ENCODE results near the gene OBSCN. TPM values are rescaled to one million over a fixed set of nuclear protein-coding genes. Genes with fewer than 3 reads are reported as not detected.

Gene OBSCN
- total and polyA plus RNA-seq, 2 experiments from 2014 or later: 1.1 to 5.2 TPM

GRCh38 chr1:228317891-228318810, 110.3 kb downstream of the OBSCN start:
- no peaks in the 10 kb centered on the region for H3K27me3 ChIP-seq (replicated peaks; ENCODE audit: insufficient read depth)
- H3K9me2 ChIP-seq (ENCODE audit: insufficient read depth): no peaks in the 10 kb centered on the region
- no peaks in the 10 kb centered on the region for H3F3A ChIP-seq (ENCODE audit: insufficient read depth)
- H3K9ac ChIP-seq: no peak overlapping the region
- no peak overlapping the region for H3K27ac ChIP-seq
- H3K36me3 ChIP-seq (ENCODE audit: low read depth): no peaks in the 10 kb centered on the region
- in situ Hi-C loops (cut with MboI): no loop called here
- no peak overlapping the region for H3K4me2 ChIP-seq (ENCODE audit: unreplicated experiment)
- no peak overlapping the region for H2AFZ ChIP-seq
- 61 to 62% methylated on average over 16 of the region's 16 CpGs for WGBS, 2 experiments (ENCODE audit: low coverage in 1 of 2, low lambda C conversion rate in 2 of 2, missing lambda C conversion rate in 2 of 2)
- H3K9me3 ChIP-seq (ENCODE audit: low read depth): no peaks in the 10 kb centered on the region
- no peak for DNase-seq
- no peaks in the 10 kb centered on the region for H3K79me2 ChIP-seq (ENCODE audit: insufficient read depth)
- TF ChIP-seq EZH2 (IDR thresholded peaks at IDR 0.05; ENCODE audit: insufficient read depth, poor library complexity, severe bottlenecking): no peak
- TF ChIP-seq EZH2phosphoT487 (IDR thresholded peaks at IDR 0.05; ENCODE audit: insufficient read depth, low read depth): no peak
- H3K4me3 ChIP-seq: no peak overlapping the region
- H4K20me1 ChIP-seq (ENCODE audit: insufficient read depth): no peaks in the 10 kb centered on the region
- H3K4me1 ChIP-seq (ENCODE audit: insufficient read depth): no peaks in the 10 kb centered on the region

- Histone ChIP-seq H3K4me2 (ENCODE audit: unreplicated experiment) (no peak overlapping the region), H3K9me3 (ENCODE audit: low read depth) (no peaks in the 10 kb centered on the region), H3K36me3 (ENCODE audit: low read depth) (no peaks in the 10 kb centered on the region), H3K9me2 (ENCODE audit: insufficient read depth) (no peaks in the 10 kb centered on the region), H2AFZ (no peak overlapping the region), H3K4me1 (ENCODE audit: insufficient read depth) (no peaks in the 10 kb centered on the region), H3K79me2 (ENCODE audit: insufficient read depth) (no peaks in the 10 kb centered on the region), H3F3A (ENCODE audit: insufficient read depth) (no peaks in the 10 kb centered on the region), H4K20me1 (ENCODE audit: insufficient read depth) (no peaks in the 10 kb centered on the region), H3K9ac (no peak overlapping the region), H3K27me3 (replicated peaks; ENCODE audit: insufficient read depth) (no peaks in the 10 kb centered on the region), H3K27ac (no peak overlapping the region), H3K4me3 (no peak overlapping the region)
- in situ Hi-C loops (cut with MboI): no loop called here
- DNase-seq: no peak
- 84 to 85% methylated on average over 14 of the region's 15 CpGs for WGBS, 2 experiments (ENCODE audit: low coverage in 1 of 2, low lambda C conversion rate in 2 of 2, missing lambda C conversion rate in 2 of 2)
- TF ChIP-seq EZH2 (IDR thresholded peaks at IDR 0.05; ENCODE audit: insufficient read depth, poor library complexity, severe bottlenecking) (no peak), EZH2phosphoT487 (IDR thresholded peaks at IDR 0.05; ENCODE audit: insufficient read depth, low read depth) (no peak)
Observed at GRCh38 chr1:228318823-228319241, 111.0 kb downstream of the OBSCN start.

- 29 to 30% methylated on average over 4 of the region's 4 CpGs for WGBS, 2 experiments (ENCODE audit: low coverage in 1 of 2, low lambda C conversion rate in 2 of 2, missing lambda C conversion rate in 2 of 2)
- in situ Hi-C loops (cut with MboI): no loop called here
- TF ChIP-seq EZH2 (IDR thresholded peaks at IDR 0.05; ENCODE audit: insufficient read depth, poor library complexity, severe bottlenecking): no peak
- no peak for TF ChIP-seq EZH2phosphoT487 (IDR thresholded peaks at IDR 0.05; ENCODE audit: insufficient read depth, low read depth)
Observed at GRCh38 chr1:228319352-228320088, 111.7 kb downstream of the OBSCN start.

GRCh38 chr1:228320394-228320793, 112.5 kb downstream of the OBSCN start:
- Histone ChIP-seq H3K4me3 (no peak overlapping the region), H2AFZ (no peak overlapping the region), H3K36me3 (ENCODE audit: low read depth) (no peaks in the 10 kb centered on the region), H3F3A (ENCODE audit: insufficient read depth) (no peaks in the 10 kb centered on the region), H3K79me2 (ENCODE audit: insufficient read depth) (no peaks in the 10 kb centered on the region), H3K9me3 (ENCODE audit: low read depth) (no peaks in the 10 kb centered on the region), H3K9ac (no peak overlapping the region), H3K9me2 (ENCODE audit: insufficient read depth) (no peaks in the 10 kb centered on the region; the same call in 1 of the 2 replicates), H3K4me2 (ENCODE audit: unreplicated experiment) (no peak overlapping the region), H3K27me3 (replicated peaks; ENCODE audit: insufficient read depth) (peaks cover 2% of the 10 kb centered on the region; the same call in 1 of the 2 replicates), H3K4me1 (ENCODE audit: insufficient read depth) (no peaks in the 10 kb centered on the region), H4K20me1 (ENCODE audit: insufficient read depth) (no peaks in the 10 kb centered on the region), H3K27ac (no peak overlapping the region)
- in situ Hi-C loops (cut with MboI): no loop called here
- TF ChIP-seq EZH2phosphoT487 (IDR thresholded peaks at IDR 0.05; ENCODE audit: insufficient read depth, low read depth) (no peak), EZH2 (IDR thresholded peaks at IDR 0.05; ENCODE audit: insufficient read depth, poor library complexity, severe bottlenecking) (no peak)
- DNase-seq: no peak
- 73 to 75% methylated on average over 3 of the region's 3 CpGs for WGBS, 2 experiments (ENCODE audit: low coverage in 1 of 2, low lambda C conversion rate in 2 of 2, missing lambda C conversion rate in 2 of 2)

More at GRCh38 chr1:228319352-228320088, 111.7 kb downstream of the OBSCN start:
- Histone ChIP-seq H3K9me2 (ENCODE audit: insufficient read depth) (no peaks in the 10 kb centered on the region), H3K27ac (no peak overlapping the region), H3K4me2 (ENCODE audit: unreplicated experiment) (no peak overlapping the region), H2AFZ (no peak overlapping the region), H3K79me2 (ENCODE audit: insufficient read depth) (no peaks in the 10 kb centered on the region), H3K9ac (no peak overlapping the region), H3K9me3 (ENCODE audit: low read depth) (no peaks in the 10 kb centered on the region), H3F3A (ENCODE audit: insufficient read depth) (no peaks in the 10 kb centered on the region), H3K4me1 (ENCODE audit: insufficient read depth) (no peaks in the 10 kb centered on the region), H3K27me3 (replicated peaks; ENCODE audit: insufficient read depth) (no peaks in the 10 kb centered on the region), H3K4me3 (no peak overlapping the region), H3K36me3 (ENCODE audit: low read depth) (no peaks in the 10 kb centered on the region), H4K20me1 (ENCODE audit: insufficient read depth) (no peaks in the 10 kb centered on the region)
- DNase-seq: no peak
